HG02759 (cell line): ENCODE data around the gene BRAF.
"Not testable (repeated sequence)": the region's sequence is repeated elsewhere in the genome, so short reads cannot be mapped to it uniquely, and the experiment has no call there.

Experiments used
- ATAC-seq: cut with Tn5 transposase; IDR thresholded peaks from one replicate; pipeline ENCODE4 v1.9.1; 2021; ENCODE audit warnings: mild to moderate bottlenecking, moderate library complexity; ENCODE audit not compliant: unreplicated experiment

BRAF gene

DNA sequence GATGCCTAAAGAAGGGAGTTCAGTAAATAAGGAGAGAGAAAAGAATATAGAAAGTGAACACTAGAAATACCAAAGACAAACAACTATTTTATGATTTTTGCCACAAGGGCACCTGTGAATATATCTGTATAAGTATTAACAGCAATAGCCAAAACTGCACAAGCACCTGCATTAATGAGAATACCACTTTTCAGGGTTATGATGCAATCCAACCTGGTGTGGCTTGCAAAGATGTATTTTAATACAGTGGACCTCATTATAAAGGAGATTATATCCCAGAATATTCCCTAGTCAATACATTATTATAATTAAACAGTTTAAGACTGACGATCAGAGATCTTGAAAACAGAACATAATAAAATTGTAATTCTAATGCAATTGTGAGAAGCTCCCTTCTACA is 4.0 kb downstream of the BRAF start:
- no peak for ATAC-seq

DNA sequence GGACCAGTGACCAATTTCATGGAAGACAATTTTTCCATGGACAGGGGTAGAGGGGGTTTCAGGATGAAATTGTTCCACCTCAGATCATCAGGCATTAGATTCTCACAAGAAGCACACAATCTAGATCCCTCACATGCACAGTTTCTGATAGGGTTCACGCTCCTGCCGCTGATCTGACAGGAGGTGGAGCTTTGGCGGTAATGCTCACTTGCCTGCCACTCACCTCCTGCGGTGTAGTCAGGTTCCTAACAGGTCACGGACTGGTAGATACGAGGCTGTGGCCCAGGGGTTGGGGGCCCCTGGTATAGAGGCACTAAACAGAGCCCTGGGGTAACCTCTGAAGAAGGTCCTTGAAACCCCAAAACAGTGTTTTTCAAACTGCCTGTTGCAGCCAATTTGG is 6.5 kb downstream of the BRAF start:
- no peak for ATAC-seq

DNA sequence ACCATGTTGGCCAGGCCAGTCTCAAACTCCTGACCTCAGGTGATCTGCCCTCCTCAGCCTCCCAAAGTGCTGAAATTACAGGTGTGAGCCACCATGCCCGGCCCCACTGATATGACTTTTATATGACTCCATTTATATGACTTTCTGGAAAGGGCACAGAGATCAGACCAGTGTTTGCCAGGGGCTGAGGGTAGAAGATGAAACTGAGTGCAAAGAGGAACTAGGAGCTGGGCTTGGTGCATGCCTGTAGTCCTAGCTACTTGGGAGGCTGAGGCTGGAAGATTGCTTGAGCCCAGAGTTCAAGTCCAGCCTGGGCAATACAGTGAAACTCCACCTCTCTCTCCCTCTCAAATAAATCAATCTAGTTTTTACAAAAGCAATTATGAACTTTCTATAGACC is 7.5 kb downstream of the BRAF start:
- ATAC-seq: no peak

DNA sequence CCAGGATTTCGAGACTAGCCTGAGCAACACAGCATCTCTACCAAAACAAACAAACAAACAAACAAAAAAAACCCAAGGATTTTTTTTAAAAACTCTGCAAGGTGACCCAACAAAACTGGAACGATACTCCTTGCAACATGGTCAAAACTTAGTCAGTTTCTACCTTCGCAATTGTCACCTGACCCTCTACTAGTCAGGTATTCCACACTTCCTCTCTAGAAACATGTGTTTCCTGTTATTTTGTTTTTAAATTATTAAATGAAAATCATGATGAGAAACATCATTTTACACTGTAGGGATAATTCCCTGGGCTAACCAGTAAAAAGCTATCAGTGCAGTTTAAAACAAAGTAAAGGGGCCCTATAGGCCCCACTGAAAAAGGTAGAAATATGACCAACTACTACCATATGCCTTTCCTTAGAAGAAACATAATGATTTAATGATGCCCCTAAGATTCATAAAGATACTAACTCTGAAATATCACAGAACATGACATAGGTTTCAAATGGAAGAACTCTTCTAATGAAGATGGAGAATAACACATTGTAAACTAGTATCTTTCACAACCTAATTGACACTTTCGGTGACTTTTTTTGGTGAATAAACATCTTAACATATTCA is 8.7 kb downstream of the BRAF start:
- ATAC-seq: no peak

- ATAC-seq: no peak
Observed at GRCh38 chr7:140914083-140914482, 10.6 kb downstream of the BRAF start.

- not testable (repeated sequence) for ATAC-seq
Observed at GRCh38 chr7:140913596-140913928, 11.2 kb downstream of the BRAF start.

DNA sequence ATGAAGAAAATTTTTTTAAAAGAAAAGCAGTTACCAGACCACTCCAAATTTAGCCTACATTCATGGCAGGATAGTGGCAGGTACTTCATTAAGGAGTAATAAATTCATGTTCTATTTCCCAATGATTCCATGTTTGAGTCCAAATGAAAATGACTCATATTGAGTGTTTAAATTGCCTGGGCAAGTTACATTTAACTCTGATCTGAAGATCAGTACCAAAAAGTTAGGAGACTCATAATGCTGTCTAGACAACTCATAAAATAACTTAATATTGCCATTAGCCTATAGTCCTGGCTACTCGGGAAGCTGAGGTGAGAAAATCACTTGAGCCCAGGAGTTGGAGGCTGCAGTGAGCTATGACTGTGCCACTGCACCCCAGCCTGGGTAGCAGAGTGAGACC is 13.0 kb downstream of the BRAF start:
- ATAC-seq: no peak

GRCh38 chr7:140909476-140910161 is 15.1 kb downstream of the BRAF start:
- no peak for ATAC-seq

GRCh38 chr7:140908361-140908760 is 16.4 kb downstream of the BRAF start:
- no peak for ATAC-seq

DNA sequence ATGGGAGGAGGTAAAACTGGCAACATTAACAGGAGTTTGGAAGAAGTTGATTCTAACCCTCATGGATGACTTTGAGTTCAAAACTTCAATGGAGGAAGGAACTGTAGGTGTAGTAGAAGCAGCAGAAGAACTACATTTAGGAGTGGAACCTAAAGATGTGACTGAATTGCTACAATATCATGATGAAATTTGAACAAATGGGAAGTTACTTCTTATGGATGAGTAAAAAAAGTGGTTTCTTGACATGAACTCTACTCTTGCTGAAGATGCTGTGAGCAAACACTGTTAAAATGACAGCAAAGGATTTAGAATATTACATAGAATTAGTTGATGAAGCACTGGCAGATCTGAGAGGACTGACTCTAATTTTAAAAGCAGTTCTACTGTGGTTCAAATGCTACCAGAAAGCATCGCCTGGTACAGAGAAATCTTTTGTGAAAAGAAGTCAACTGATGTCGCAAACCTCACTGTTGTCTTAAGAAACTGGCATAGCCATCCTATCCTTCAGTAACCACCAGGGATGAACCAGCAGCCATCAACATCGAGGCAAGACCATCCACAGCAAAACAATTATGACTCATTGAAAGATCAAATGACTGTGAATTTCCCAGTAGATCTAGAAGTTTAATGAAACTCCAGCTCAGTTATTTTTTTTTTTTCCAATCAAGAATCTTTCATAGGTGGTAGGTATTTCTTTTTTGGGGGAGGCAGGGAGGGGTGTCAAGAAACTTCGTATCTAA is 20.8 kb downstream of the BRAF start:
- no peak for ATAC-seq

- ATAC-seq: peak; percentile 65
Observed at GRCh38 chr7:140902303-140902953, 22.3 kb downstream of the BRAF start.

DNA sequence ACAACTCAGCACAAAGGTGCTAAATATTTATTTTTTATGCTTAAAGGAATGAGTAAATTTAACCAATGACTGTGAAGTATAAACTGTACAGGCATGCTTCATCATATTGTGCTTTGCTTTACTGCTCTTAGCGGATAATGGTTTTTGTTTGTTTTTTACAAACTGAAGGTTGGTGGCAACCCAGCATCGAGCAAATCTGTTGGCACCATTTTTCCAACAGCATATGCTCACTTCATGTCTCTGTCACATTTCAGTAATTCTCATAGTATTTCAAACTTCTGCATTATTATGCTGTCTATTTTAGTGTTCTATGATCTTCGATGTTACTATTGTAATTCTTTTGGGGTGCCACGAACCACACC is 22.8 kb downstream of the BRAF start:
- no peak for ATAC-seq

- no peak for ATAC-seq
Observed at GRCh38 chr7:140899883-140900282, 24.8 kb downstream of the BRAF start.

DNA sequence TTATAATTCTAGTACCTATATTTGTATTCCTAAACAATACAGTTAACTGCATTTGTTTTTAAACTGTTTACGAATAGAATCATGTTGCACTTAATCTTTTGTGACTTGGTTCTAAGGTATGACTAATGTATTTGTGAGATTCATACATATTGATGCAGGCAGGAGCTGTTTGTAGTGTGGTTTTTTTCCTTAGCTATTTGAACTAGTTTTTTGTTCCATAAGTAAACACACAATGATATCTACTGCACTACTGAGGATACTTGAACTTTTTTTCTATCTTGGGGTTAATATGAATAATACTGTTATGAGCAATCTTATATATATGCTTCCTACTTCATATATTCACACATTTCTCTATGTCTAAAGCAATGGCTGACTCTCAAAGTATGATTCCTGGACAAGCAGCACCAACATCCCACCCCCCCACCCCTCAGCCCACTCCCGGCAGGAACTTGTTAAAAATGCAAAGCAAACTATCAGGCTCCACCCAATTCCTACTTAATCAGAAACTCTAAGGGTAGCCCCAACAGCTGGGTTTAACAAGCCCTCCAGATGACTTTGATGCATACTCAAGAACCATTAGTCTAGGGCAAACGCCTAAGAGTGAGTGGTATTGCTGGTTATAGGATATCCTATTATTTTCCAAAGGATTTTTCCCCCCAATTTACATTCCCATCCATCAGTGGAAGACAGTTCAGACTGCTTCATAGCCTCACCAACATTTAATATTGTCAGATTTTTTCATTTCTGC is 25.8 kb downstream of the BRAF start:
- ATAC-seq: no peak

DNA sequence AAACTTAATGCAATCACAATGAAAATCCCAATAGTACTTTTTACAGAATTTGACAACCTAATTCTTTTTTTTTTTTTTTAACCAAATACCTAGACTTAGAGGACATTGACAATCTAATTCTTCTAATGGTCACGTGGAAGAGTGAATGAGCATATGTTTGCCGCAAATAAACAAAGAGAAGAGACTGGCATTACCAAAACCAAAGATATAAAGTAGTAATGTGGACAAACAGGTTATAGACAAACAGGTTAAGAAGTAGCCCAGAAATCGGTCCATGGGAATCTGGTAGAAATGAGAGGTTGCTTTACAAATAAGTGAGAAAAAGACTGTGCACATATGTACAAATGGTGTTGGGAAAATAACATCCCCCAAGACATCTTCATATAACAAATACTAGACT is 27.7 kb downstream of the BRAF start:
- no peak for ATAC-seq

GRCh38 chr7:140889645-140890044 is 35.1 kb downstream of the BRAF start:
- ATAC-seq: peak; percentile 51

GRCh38 chr7:140889150-140889549 is 35.6 kb downstream of the BRAF start:
- ATAC-seq: no peak

- ATAC-seq: no peak
Observed at GRCh38 chr7:140888087-140888486, 36.6 kb downstream of the BRAF start.

DNA sequence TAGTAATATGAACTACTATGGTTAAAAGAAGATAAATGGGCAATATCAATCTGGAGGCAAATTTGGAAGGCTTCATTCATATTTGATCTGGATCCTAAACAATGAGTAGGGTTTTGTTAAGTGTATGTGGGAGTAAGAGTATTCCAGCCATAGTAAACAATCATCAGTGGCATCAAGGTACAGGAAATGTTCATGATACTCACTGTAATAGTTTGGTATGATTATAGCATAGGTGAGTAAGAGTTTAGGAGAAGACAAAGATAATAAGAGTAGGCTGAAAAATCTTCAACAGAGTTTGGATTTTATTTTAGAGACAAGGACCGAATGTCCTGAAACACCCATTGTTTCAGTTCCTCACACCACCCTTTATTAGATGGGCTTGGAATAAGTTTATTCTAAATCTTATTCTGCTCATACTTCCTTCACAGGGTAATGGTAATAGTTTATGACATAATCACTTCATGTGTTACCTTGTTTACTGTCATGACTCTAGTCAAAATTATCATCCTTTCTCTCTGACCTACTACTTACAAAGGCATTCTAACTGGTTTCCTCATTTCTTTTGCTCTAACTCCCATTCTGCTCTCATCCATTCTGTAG is 38.9 kb downstream of the BRAF start:
- ATAC-seq: no peak

DNA sequence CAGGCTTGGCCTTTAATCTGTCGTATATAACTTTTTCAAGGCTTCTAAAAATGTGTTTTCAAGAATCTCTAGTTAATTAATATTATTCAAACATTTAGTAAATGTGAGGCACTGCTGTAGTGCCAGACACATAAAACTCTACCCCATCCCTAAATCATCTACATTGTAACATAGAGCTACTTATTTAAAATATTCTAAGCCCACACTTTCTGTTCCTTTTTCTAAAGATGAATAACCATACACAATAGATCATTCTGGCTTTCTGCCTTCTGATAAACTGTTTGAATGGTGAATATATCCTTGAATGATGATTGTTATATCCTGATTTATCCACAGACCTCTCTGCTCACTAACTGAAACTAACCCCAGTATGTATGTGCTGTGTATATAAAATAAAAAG is 41.4 kb downstream of the BRAF start:
- ATAC-seq: no peak

GRCh38 chr7:140882834-140883233 is 41.9 kb downstream of the BRAF start:
- not testable (repeated sequence) for ATAC-seq
